ENCODE data around the gene RGS19. TPM values are rescaled to one million over a fixed set of nuclear protein-coding genes. Genes with fewer than 3 reads are reported as not detected.

RGS19 gene
- total and polyA plus RNA-seq, 2 donors from 2014 or later, result 6.8 to 20.2 TPM

GRCh38 chr20:64071341-64072332 lies 7.7 kb downstream of the RGS19 start:
- no peak for FAIRE-seq
- no peak for TF ChIP-seq CTCF (IDR thresholded peaks at IDR 0.05; ENCODE audit: borderline replicate concordance, extremely low read depth, insufficient read depth)
- Histone ChIP-seq H3K27me3 (ENCODE audit: control insufficient read depth, insufficient read depth, low read length) (no peaks in the 10 kb centered on the region), H3K4me3 (ENCODE audit: low read length in 3 of 3) (no peak overlapping the region), H3K36me3 (ENCODE audit: control insufficient read depth in 2 of 3, insufficient read depth in 3 of 3, low read length in 3 of 3) (no peaks in the 10 kb centered on the region), H3K4me1 (ENCODE audit: control insufficient read depth in 2 of 3, insufficient read depth in 2 of 3, low read depth in 1 of 3, low read length in 3 of 3) (no peaks in the 10 kb centered on the region), H3K9me3 (ENCODE audit: control insufficient read depth in 2 of 3, insufficient read depth in 1 of 3, low read length in 3 of 3) (no peaks in the 10 kb centered on the region), H3K27ac (ENCODE audit: low read depth in 2 of 2, low read length in 2 of 2) (no peak overlapping the region), H3K9ac (ENCODE audit: low read length in 3 of 3) (no peak overlapping the region)
- DNase-seq, result no peak
- intact Hi-C loops (cut with DNase I), result no loop called here

GRCh38 chr20:64070244-64070993 lies 8.9 kb downstream of the RGS19 start:
- no peaks in the 10 kb centered on the region for H3K27me3 ChIP-seq (ENCODE audit: control insufficient read depth, insufficient read depth, low read length)
- DNase-seq (no peak), FAIRE-seq (no peak)
- H3K9me3 ChIP-seq (ENCODE audit: control insufficient read depth in 2 of 3, insufficient read depth in 1 of 3, low read length in 3 of 3), result no peaks in the 10 kb centered on the region
- H3K4me3 ChIP-seq (ENCODE audit: low read length in 3 of 3), result no peak overlapping the region
- intact Hi-C loops (cut with DNase I), result no loop called here
- no peaks in the 10 kb centered on the region for H3K36me3 ChIP-seq (ENCODE audit: control insufficient read depth in 2 of 3, insufficient read depth in 3 of 3, low read length in 3 of 3)
- no peak overlapping the region for H3K27ac ChIP-seq (ENCODE audit: low read depth in 2 of 2, low read length in 2 of 2)
- no peak for TF ChIP-seq CTCF (IDR thresholded peaks at IDR 0.05; ENCODE audit: borderline replicate concordance, extremely low read depth, insufficient read depth)
- H3K4me1 ChIP-seq (ENCODE audit: control insufficient read depth in 2 of 3, insufficient read depth in 2 of 3, low read depth in 1 of 3, low read length in 3 of 3), result no peaks in the 10 kb centered on the region
- no peak overlapping the region for H3K9ac ChIP-seq (ENCODE audit: low read length in 3 of 3)

GRCh38 chr20:64069614-64070243 lies 9.6 kb downstream of the RGS19 start:
- no peak overlapping the region for H3K27ac ChIP-seq (ENCODE audit: low read depth in 2 of 2, low read length in 2 of 2)
- H3K36me3 ChIP-seq (ENCODE audit: control insufficient read depth in 2 of 3, insufficient read depth in 3 of 3, low read length in 3 of 3), result no peaks in the 10 kb centered on the region
- no peak overlapping the region for H3K4me3 ChIP-seq (ENCODE audit: low read length in 3 of 3)
- FAIRE-seq, result no peak
- H3K27me3 ChIP-seq (ENCODE audit: control insufficient read depth, insufficient read depth, low read length), result no peaks in the 10 kb centered on the region
- intact Hi-C loops (cut with DNase I), result no loop called here
- no peak overlapping the region for H3K9ac ChIP-seq (ENCODE audit: low read length in 3 of 3)
- peak; percentile 42 for TF ChIP-seq CTCF (IDR thresholded peaks at IDR 0.05; ENCODE audit: borderline replicate concordance, extremely low read depth, insufficient read depth)
- peaks cover 0 to 4% (median 0%) of the 10 kb centered on the region in 3 donors for H3K4me1 ChIP-seq (ENCODE audit: control insufficient read depth in 2 of 3, insufficient read depth in 2 of 3, low read depth in 1 of 3, low read length in 3 of 3)
- no peaks in the 10 kb centered on the region for H3K9me3 ChIP-seq (ENCODE audit: control insufficient read depth in 2 of 3, insufficient read depth in 1 of 3, low read length in 3 of 3)
- DNase-seq, result peak in 2 of 5 donors; percentile 62 to 78
